SH-SY5Y (cell line): Measurements from ENCODE around the gene USP6NL.

Experiments
- GATA2 ChIP-seq: IDR thresholded peaks from 2 replicates; pipeline ENCODE4 v1.6.1; 2011; ENCODE audit warnings: mild to moderate bottlenecking, low read depth, low read length
- GATA3 ChIP-seq: IDR thresholded peaks from 2 replicates; pipeline ENCODE4 v1.6.1; 2011; ENCODE audit warnings: low read depth, mild to moderate bottlenecking, low read length, moderate library complexity

GRCh38 chr10:11598712-11599397 lies 12.6 kb downstream of the USP6NL start:
- no peak for TF ChIP-seq GATA3
- no peak for TF ChIP-seq GATA2
